CD4-positive, CD25-positive, alpha-beta regulatory T cell (primary cell): Measurements from ENCODE around the gene FAM120A. TPM values are rescaled to one million over a fixed set of nuclear protein-coding genes. Genes with fewer than 3 reads are reported as not detected.

ENCODE experiments used
- ATAC-seq, 2 donors: fragments of 150-1000 bp; cut with Tn5 transposase; one replicate each; pipeline ENCODE4 v1.10.0; 2021; ENCODE audit warnings: low read depth in 2 of 2, moderate number of reproducible peaks in 2 of 2, moderate library complexity in 1 of 2
- DNase-seq, 3 donors: peaks; one replicate each; pipeline versions ENCODE4 v3.0.0 to v3.0.0-alpha.2; 2012 to 2022; ENCODE audit warnings: mixed read lengths in 1 of 3
- H3K27ac ChIP-seq: one replicate; pipeline ENCODE4 v1.7.0; 2013; ENCODE audit warnings: mild to moderate bottlenecking, low read length; ENCODE audit not compliant: insufficient read depth, poor library complexity, severe bottlenecking
- H3K27me3 ChIP-seq: one replicate; pipeline ENCODE4 v1.7.0; 2013; ENCODE audit warnings: low read length; ENCODE audit not compliant: control insufficient read depth, insufficient read depth
- H3K36me3 ChIP-seq: one replicate; pipeline ENCODE4 v1.7.0; 2013; ENCODE audit warnings: mild to moderate bottlenecking, low read length, moderate library complexity; ENCODE audit not compliant: control insufficient read depth, insufficient read depth
- H3K4me1 ChIP-seq: 2 replicates; pipeline ENCODE4 v1.7.0; 2013; ENCODE audit warnings: mild to moderate bottlenecking, low read length; ENCODE audit not compliant: insufficient read depth, control insufficient read depth, poor library complexity, severe bottlenecking
- H3K4me3 ChIP-seq: one replicate; pipeline ENCODE4 v1.7.0; 2013; ENCODE audit warnings: low read depth, mild to moderate bottlenecking, low read length, moderate library complexity
- H3K9me3 ChIP-seq, 2 experiments: 1 replicate in 1 of 2; 2 replicates in 1 of 2; pipeline ENCODE4 v1.7.0; 2013; ENCODE audit warnings: low read length in 2 of 2, mild to moderate bottlenecking in 1 of 2, moderate library complexity in 1 of 2; ENCODE audit not compliant: control insufficient read depth in 2 of 2
- H3K27ac Mint-ChIP-seq, 3 donors: one replicate each; pipeline ENCODE4 v1.8.0; 2020 to 2022; ENCODE audit warnings: mild to moderate bottlenecking in 3 of 3, mixed read lengths in 3 of 3, moderate library complexity in 2 of 3
- H3K27me3 Mint-ChIP-seq: one replicate; pipeline ENCODE4 v1.8.0; 2022; ENCODE audit warnings: mild to moderate bottlenecking, mixed read lengths
- H3K36me3 Mint-ChIP-seq: one replicate; pipeline ENCODE4 v1.8.0; 2020; ENCODE audit warnings: mixed read lengths
- H3K4me1 Mint-ChIP-seq, 4 donors: one replicate each; pipeline ENCODE4 v1.8.0; 2020 to 2022; ENCODE audit warnings: mixed read lengths in 4 of 4, mild to moderate bottlenecking in 1 of 4
- H3K4me3 Mint-ChIP-seq, 4 donors: one replicate each; pipeline ENCODE4 v1.8.0; 2020 to 2022; ENCODE audit warnings: mild to moderate bottlenecking in 4 of 4, mixed read lengths in 4 of 4, moderate library complexity in 3 of 4
- H3K9me3 Mint-ChIP-seq, 7 donors: one replicate each; pipeline ENCODE4 v1.8.0; 2020 to 2022; ENCODE audit warnings: mixed read lengths in 7 of 7, mild to moderate bottlenecking in 3 of 7, moderate library complexity in 2 of 7
- polyA plus RNA-seq, 4 donors: library from polyadenylated mRNA; unstranded; fragments of 300-500 nt; fragmentation: Illumina TruSeq; gene quantifications; one replicate each; pipeline ENCODE4 v1.2.3, GENCODE V29; 2021
- total RNA-seq: library from RNA; stranded (reverse); gene quantifications from one replicate; pipeline ENCODE4 v1.2.3, GENCODE V29; 2022

The FAM120A gene
- total and polyA plus RNA-seq, 5 donors from 2014 or later: 11.3 to 95.7 (median 12.9) TPM

GRCh38 chr9:93465855-93466254 lies 14.4 kb downstream of the FAM120A start:
- no peaks in the 10 kb centered on the region for H3K27me3 Mint-ChIP-seq
- peak overlapping the region; percentile 74 to 92 (median 90) for H3K27ac Mint-ChIP-seq
- Histone ChIP-seq H3K4me1 (peaks cover 68% of the 10 kb centered on the region), H3K36me3 (no peaks in the 10 kb centered on the region), H3K27me3 (no peaks in the 10 kb centered on the region), H3K9me3 (no peaks in the 10 kb centered on the region), H3K4me3 (peak overlapping the region; percentile 67), H3K27ac (no peak overlapping the region)
- DNase-seq (no peak), ATAC-seq (no peak)
- peaks cover 12% of the 10 kb centered on the region for H3K36me3 Mint-ChIP-seq
- peak overlapping the region in 3 of 4 donors; percentile 29 to 72 (median 54) for H3K4me3 Mint-ChIP-seq
- peaks cover 66 to 93% (median 82%) of the 10 kb centered on the region in 4 donors for H3K4me1 Mint-ChIP-seq
- no peaks in the 10 kb centered on the region for H3K9me3 Mint-ChIP-seq

DNA sequence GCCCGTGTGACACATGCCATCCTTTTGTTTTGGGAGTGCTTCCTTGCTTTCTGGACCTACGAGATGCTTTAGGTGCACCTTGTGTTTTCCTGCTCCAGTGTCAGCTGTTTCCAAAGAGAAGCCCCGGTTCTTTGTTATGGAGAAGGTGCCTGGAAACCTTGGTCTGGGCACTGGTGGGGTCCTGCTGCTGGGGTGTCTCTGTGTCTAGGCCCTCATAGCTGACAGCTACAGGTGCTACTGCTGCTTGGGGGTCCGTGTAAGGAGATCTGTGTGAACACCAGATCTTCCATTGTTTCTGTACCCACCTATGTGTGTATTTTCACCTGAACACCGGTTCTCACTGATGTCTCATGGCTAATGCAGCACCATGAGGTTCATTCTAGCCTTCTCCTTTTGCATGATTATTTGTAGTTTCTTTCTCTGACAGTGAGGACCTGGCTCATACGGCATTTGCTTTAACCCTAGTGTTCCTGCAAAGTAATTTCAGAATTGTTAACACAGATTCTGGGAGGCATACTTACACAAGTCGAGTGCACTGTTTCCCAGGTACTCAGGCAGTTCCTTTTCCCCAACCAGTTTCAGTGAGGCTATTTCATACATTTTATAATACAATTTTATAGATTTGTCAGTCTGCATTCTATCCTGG lies 15.1 kb downstream of the FAM120A start:
- H3K4me1 Mint-ChIP-seq: peaks cover 70 to 96% (median 84%) of the 10 kb centered on the region in 4 donors

DNA sequence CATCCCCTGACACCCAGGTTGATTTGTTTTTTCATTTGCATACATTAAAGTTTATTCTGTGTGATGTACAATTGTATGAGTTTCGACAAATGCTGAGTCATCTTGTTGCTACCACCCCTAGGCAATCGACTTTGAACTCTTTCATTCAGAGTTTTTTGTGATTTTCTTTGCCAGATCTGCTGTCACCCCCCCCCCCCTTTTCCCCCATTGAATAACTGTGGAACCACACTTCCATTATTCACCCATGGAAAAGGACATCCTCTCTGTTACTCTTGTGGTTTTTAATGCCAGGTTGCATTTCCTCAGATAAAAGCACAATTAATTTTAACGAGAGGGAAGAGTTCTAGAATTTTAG lies 15.6 kb downstream of the FAM120A start:
- H3K4me3 ChIP-seq: peak overlapping the region; percentile 43
- H3K36me3 ChIP-seq: peaks cover 6% of the 10 kb centered on the region
- H3K9me3 ChIP-seq: no peaks in the 10 kb centered on the region
- peaks cover 70 to 93% (median 81%) of the 10 kb centered on the region in 4 donors for H3K4me1 Mint-ChIP-seq
- peaks cover 20% of the 10 kb centered on the region for H3K36me3 Mint-ChIP-seq
- H3K9me3 Mint-ChIP-seq: no peaks in the 10 kb centered on the region
- H3K27ac ChIP-seq: no peak overlapping the region
- H3K27me3 ChIP-seq: no peaks in the 10 kb centered on the region
- no peak for ATAC-seq
- H3K27ac Mint-ChIP-seq: peak overlapping the region in 2 of 3 donors; percentile 35 to 90
- no peaks in the 10 kb centered on the region for H3K27me3 Mint-ChIP-seq
- peaks cover 64% of the 10 kb centered on the region for H3K4me1 ChIP-seq
- peak overlapping the region; percentile 39 to 76 (median 74) for H3K4me3 Mint-ChIP-seq
- peak in 1 of 3 donors; percentile 53 for DNase-seq

More for the DNA sequence above, 15.1 kb downstream of the FAM120A start:
- Histone ChIP-seq H3K4me1 (peaks cover 64% of the 10 kb centered on the region), H3K9me3 (no peaks in the 10 kb centered on the region), H3K4me3 (peak overlapping the region; percentile 23), H3K27me3 (no peaks in the 10 kb centered on the region), H3K27ac (no peak overlapping the region), H3K36me3 (peaks cover 3% of the 10 kb centered on the region)
- no peak for ATAC-seq
- no peaks in the 10 kb centered on the region for H3K27me3 Mint-ChIP-seq
- peak overlapping the region; percentile 35 to 90 (median 81) for H3K27ac Mint-ChIP-seq
- H3K9me3 Mint-ChIP-seq: no peaks in the 10 kb centered on the region
- peaks cover 19% of the 10 kb centered on the region for H3K36me3 Mint-ChIP-seq
- peak overlapping the region; percentile 41 to 76 (median 68) for H3K4me3 Mint-ChIP-seq
- no peak for DNase-seq

DNA sequence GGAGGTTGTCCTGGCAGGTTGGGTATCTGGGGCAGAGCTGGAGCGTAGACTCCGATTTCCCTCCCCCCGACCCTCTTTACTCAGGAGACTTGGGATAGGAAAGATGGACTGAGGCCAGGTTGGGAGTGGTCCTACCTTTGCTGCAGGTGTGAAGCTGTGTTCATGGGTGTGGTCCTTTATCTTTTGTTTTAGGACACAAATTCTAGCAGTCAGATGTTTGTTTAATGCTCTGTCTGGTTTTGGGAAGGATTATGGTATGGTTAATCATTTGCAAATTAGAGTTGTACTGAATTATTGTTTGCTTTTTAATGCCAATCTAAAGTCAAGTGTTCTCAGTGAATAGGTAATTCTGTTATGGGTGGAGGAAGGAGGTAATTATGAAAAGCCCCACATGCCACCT lies 16.0 kb downstream of the FAM120A start:
- Mint-ChIP-seq H3K9me3 (no peaks in the 10 kb centered on the region), H3K4me1 (peaks cover 70 to 92% (median 82%) of the 10 kb centered on the region in 4 donors), H3K36me3 (peaks cover 23% of the 10 kb centered on the region), H3K27ac (peak overlapping the region in 2 of 3 donors; percentile 72 to 90), H3K27me3 (no peaks in the 10 kb centered on the region), H3K4me3 (peak overlapping the region; percentile 39 to 76 (median 74))
- peaks cover 64% of the 10 kb centered on the region for H3K4me1 ChIP-seq
- no peaks in the 10 kb centered on the region for H3K27me3 ChIP-seq
- no peaks in the 10 kb centered on the region for H3K9me3 ChIP-seq
- DNase-seq: no peak
- peaks cover 10% of the 10 kb centered on the region for H3K36me3 ChIP-seq
- H3K27ac ChIP-seq: no peak overlapping the region
- H3K4me3 ChIP-seq: peak overlapping the region; percentile 43
- no peak for ATAC-seq

DNA sequence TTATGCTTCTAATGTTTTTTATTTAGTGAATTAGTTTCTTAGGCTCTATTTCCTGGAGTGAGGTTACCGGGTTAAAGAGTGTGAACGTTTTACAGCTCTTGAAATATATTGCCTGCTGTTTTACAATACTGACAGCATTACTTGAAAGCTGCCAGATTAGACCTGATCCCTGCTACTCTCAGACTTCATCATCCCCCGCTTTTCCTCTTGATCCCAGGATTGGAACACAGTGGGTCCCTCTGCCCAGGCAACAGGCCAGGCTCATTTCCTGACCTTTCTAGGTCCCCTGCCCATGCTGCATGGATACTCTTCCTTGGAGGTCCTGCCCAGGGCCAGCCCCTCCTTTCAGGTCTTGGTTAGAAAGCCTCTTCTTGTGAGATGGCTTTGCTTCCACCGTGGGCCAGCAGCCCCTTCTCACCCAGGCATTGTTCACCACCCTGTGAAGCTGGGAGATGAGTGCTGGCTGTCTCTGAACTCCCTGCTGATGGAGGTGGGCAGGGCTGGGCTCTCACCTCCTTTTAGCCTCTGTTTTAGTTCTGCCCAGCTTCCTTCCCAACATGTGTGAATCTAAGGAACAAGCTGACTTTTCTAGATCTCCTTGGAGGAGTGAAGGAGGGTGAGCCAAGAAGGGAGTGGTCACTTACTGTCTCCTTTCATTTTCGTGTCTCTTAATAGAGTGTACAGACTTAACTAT lies 17.4 kb downstream of the FAM120A start:
- no peaks in the 10 kb centered on the region for H3K27me3 ChIP-seq

DNA sequence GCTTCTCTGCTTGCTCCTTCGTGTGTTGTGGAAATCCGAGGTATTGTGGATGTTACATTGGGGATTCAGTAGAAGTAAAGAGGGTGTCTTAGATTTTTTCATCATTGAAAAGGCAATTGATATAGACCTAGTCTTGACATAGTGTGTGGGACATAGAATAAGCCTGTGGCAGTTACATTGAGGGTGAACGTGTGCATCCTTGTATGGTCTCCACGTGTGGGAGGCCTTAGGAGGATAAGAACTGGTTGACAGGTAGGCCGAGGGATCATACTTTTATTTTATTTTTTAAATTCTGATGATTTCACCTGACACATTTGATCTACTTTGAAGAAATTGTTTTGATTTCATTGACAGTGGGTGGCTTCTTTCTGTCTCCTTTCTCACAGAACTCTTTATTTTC lies 18.9 kb downstream of the FAM120A start:
- H3K27me3 Mint-ChIP-seq: no peaks in the 10 kb centered on the region
- peak overlapping the region in 2 of 3 donors; percentile 51 to 75 for H3K27ac Mint-ChIP-seq

More for the DNA sequence above, 17.4 kb downstream of the FAM120A start:
- Histone ChIP-seq H3K36me3 (peaks cover 10% of the 10 kb centered on the region), H3K27ac (no peak overlapping the region), H3K4me3 (no peak overlapping the region), H3K9me3 (no peaks in the 10 kb centered on the region), H3K4me1 (peaks cover 54% of the 10 kb centered on the region)
- Mint-ChIP-seq H3K27ac (peak overlapping the region; percentile 50 to 88 (median 85)), H3K36me3 (peaks cover 19% of the 10 kb centered on the region), H3K4me3 (peak overlapping the region in 3 of 4 donors; percentile 36 to 87 (median 57)), H3K4me1 (peaks cover 64 to 78% (median 69%) of the 10 kb centered on the region in 4 donors), H3K27me3 (no peaks in the 10 kb centered on the region), H3K9me3 (no peaks in the 10 kb centered on the region)
- ATAC-seq (no peak), DNase-seq (no peak)

DNA sequence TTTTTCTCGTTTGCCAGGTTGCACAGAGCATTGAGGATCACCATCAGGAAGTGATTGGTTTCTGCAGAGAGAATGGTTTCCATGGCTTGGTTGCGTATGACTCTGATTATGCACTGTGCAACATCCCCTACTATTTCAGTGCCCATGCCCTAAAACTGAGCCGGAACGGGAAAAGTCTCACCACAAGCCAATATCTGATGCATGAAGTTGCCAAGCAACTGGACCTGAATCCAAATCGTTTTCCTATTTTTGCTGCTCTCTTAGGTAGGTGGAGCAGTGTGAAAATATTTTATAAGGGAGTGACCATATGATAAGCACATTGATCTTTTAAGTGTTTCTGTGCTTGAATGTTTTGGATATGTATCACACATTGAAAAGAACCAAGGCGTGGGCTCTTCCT lies 19.6 kb downstream of the FAM120A start:
- no peaks in the 10 kb centered on the region for H3K9me3 Mint-ChIP-seq
- Histone ChIP-seq H3K27me3 (no peaks in the 10 kb centered on the region), H3K9me3 (no peaks in the 10 kb centered on the region), H3K4me1 (peaks cover 32% of the 10 kb centered on the region), H3K4me3 (no peak overlapping the region), H3K36me3 (peaks cover 18% of the 10 kb centered on the region), H3K27ac (no peak overlapping the region)
- peaks cover 28% of the 10 kb centered on the region for H3K36me3 Mint-ChIP-seq
- DNase-seq: no peak
- no peak overlapping the region for H3K4me3 Mint-ChIP-seq
- no peak for ATAC-seq
- H3K4me1 Mint-ChIP-seq: peaks cover 53 to 70% (median 62%) of the 10 kb centered on the region in 4 donors
- H3K27ac Mint-ChIP-seq: peak overlapping the region in 1 of 3 donors; percentile 51
- no peaks in the 10 kb centered on the region for H3K27me3 Mint-ChIP-seq

More for the DNA sequence above, 18.9 kb downstream of the FAM120A start:
- H3K36me3 ChIP-seq: peaks cover 15% of the 10 kb centered on the region
- H3K27ac ChIP-seq: no peak overlapping the region
- no peak overlapping the region for H3K4me3 ChIP-seq
- H3K4me3 Mint-ChIP-seq: peak overlapping the region in 2 of 4 donors; percentile 26 to 37
- ATAC-seq: no peak
- no peaks in the 10 kb centered on the region for H3K27me3 ChIP-seq
- no peak for DNase-seq
- H3K4me1 Mint-ChIP-seq: peaks cover 51 to 70% (median 61%) of the 10 kb centered on the region in 4 donors
- no peaks in the 10 kb centered on the region for H3K9me3 Mint-ChIP-seq
- peaks cover 39% of the 10 kb centered on the region for H3K4me1 ChIP-seq
- H3K9me3 ChIP-seq: no peaks in the 10 kb centered on the region
- peaks cover 25% of the 10 kb centered on the region for H3K36me3 Mint-ChIP-seq
